Stimulated activated CD8-positive, alpha-beta memory T cell treated with anti-CD3 and anti-CD28 coated beads, Interleukin-12 subunit alpha, Interleukin-12 subunit beta, amount 100 ng/mL, for 24 hours (primary cell): ENCODE data around the gene DNAJA1.
"Not testable (repeated sequence)": the region's sequence is repeated elsewhere in the genome, so short reads cannot be mapped to it uniquely, and the experiment has no call there.

Source experiments
- DNase-seq: peaks from one replicate; pipeline ENCODE4 v3.0.0-alpha.2; 2020; ENCODE audit errors: extremely low read depth

The DNAJA1 gene

GRCh38 chr9:33024966-33025571, at the start of gene DNAJA1:
Gene DNAJA1, plus strand, starts transcription at chr9:33025273. Its CDS starts 1,212 bp downstream, at chr9:33026485.
- DNase-seq: peak; percentile 85

- no peak for DNase-seq
Observed at GRCh38 chr9:32978051-32978450, 47.0 kb upstream of the DNAJA1 start.

GRCh38 chr9:32986971-32987370, 38.1 kb upstream of the DNAJA1 start:
- DNase-seq: no peak

- no peak for DNase-seq
Observed at GRCh38 chr9:32989660-32990059, 35.4 kb upstream of the DNAJA1 start.

- DNase-seq: no peak
Observed at GRCh38 chr9:32991897-32992594, 33.0 kb upstream of the DNAJA1 start.

- no peak for DNase-seq
Observed at GRCh38 chr9:32992595-32993238, 32.4 kb upstream of the DNAJA1 start.

GRCh38 chr9:33000682-33001055, 24.4 kb upstream of the DNAJA1 start:
- DNase-seq: not testable (repeated sequence)

- DNase-seq: not testable (repeated sequence)
Observed at GRCh38 chr9:33005335-33005734, 19.7 kb upstream of the DNAJA1 start.

GRCh38 chr9:33007755-33008154, 17.3 kb upstream of the DNAJA1 start:
- no peak for DNase-seq

- DNase-seq: no peak
Observed at GRCh38 chr9:33011831-33012230, 13.2 kb upstream of the DNAJA1 start.

GRCh38 chr9:33012328-33013069, 12.6 kb upstream of the DNAJA1 start:
- no peak for DNase-seq

GRCh38 chr9:33013962-33014664, 11.0 kb upstream of the DNAJA1 start:
- DNase-seq: no peak

GRCh38 chr9:33014665-33015014, 10.4 kb upstream of the DNAJA1 start:
- no peak for DNase-seq

- no peak for DNase-seq
Observed at GRCh38 chr9:33017283-33018041, 7.6 kb upstream of the DNAJA1 start.

GRCh38 chr9:33019797-33020196, 5.3 kb upstream of the DNAJA1 start:
- DNase-seq: no peak

- no peak for DNase-seq
Observed at GRCh38 chr9:33022303-33022702, 2.8 kb upstream of the DNAJA1 start.

- DNase-seq: no peak
Observed at GRCh38 chr9:33022755-33023154, 2.3 kb upstream of the DNAJA1 start.

- DNase-seq: no peak
Observed at GRCh38 chr9:33023661-33024060, 1.4 kb upstream of the DNAJA1 start.

GRCh38 chr9:33024126-33024965, 727 bp upstream of the DNAJA1 start:
- DNase-seq: no peak
